ENCODE measurements around the gene CCDC159.

GRCh38 chr19:11331502-11331901, 14.8 kb upstream of the CCDC159 start:
- TF ChIP-seq RCOR1 (IDR thresholded peaks at IDR 0.05; ENCODE audit: insufficient replicate concordance, low read length): no peak
- TF ChIP-seq USF2 (IDR thresholded peaks at IDR 0.05; ENCODE audit: low read depth, low read length): no peak
- TF ChIP-seq, protein P1, sequence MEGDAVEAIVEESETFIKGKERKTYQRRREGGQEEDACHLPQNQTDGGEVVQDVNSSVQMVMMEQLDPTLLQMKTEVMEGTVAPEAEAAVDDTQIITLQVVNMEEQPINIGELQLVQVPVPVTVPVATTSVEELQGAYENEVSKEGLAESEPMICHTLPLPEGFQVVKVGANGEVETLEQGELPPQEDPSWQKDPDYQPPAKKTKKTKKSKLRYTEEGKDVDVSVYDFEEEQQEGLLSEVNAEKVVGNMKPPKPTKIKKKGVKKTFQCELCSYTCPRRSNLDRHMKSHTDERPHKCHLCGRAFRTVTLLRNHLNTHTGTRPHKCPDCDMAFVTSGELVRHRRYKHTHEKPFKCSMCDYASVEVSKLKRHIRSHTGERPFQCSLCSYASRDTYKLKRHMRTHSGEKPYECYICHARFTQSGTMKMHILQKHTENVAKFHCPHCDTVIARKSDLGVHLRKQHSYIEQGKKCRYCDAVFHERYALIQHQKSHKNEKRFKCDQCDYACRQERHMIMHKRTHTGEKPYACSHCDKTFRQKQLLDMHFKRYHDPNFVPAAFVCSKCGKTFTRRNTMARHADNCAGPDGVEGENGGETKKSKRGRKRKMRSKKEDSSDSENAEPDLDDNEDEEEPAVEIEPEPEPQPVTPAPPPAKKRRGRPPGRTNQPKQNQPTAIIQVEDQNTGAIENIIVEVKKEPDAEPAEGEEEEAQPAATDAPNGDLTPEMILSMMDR (conservative IDR thresholded peaks at IDR 0.05; ENCODE audit: low read depth, low read length): no peak
- TF ChIP-seq CEBPB (IDR thresholded peaks at IDR 0.05; ENCODE audit: low read depth, low read length): no peak
- TF ChIP-seq, protein P2, sequence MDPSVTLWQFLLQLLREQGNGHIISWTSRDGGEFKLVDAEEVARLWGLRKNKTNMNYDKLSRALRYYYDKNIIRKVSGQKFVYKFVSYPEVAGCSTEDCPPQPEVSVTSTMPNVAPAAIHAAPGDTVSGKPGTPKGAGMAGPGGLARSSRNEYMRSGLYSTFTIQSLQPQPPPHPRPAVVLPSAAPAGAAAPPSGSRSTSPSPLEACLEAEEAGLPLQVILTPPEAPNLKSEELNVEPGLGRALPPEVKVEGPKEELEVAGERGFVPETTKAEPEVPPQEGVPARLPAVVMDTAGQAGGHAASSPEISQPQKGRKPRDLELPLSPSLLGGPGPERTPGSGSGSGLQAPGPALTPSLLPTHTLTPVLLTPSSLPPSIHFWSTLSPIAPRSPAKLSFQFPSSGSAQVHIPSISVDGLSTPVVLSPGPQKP (IDR thresholded peaks at IDR 0.05; ENCODE audit: borderline replicate concordance, low read depth, low read length): no peak
- TF ChIP-seq POLR2A (IDR thresholded peaks at IDR 0.05; ENCODE audit: low read depth, low read length): no peak
- TF ChIP-seq FOS (IDR thresholded peaks at IDR 0.05; ENCODE audit: low read depth, low read length): no peak
- TF ChIP-seq RFX5 (IDR thresholded peaks at IDR 0.05; ENCODE audit: low read depth, low read length): no peak
- no peak for TF ChIP-seq MXI1 (IDR thresholded peaks at IDR 0.05; ENCODE audit: borderline replicate concordance, low read depth, low read length)
- TF ChIP-seq MAFK (IDR thresholded peaks at IDR 0.05; ENCODE audit: low read depth, low read length): no peak
- TF ChIP-seq RAD21 (IDR thresholded peaks at IDR 0.05; ENCODE audit: low read length): no peak
- no peak for TF ChIP-seq CHD1 (IDR thresholded peaks at IDR 0.05; ENCODE audit: low read depth, low read length)

Measured in IMR-90 (cell line).